Mesenteric fat pad (tissue), 1 donor: ENCODE measurements around the gene DGCR8. TPM values are rescaled to one million over a fixed set of nuclear protein-coding genes. Genes with fewer than 3 reads are reported as not detected.

Experiments used
- DNase-seq: peaks from one replicate; pipeline ENCODE4 v3.0.0-alpha.2; 2020; ENCODE audit warnings: low spot score
- total RNA-seq: library from RNA; stranded (reverse); fragmentation: NEBNext Ultra II Directional; extraction: Animal tissue kit (Norgen Biotek cat#: 25700); gene quantifications from one replicate; pipeline ENCODE4 v1.2.1, GENCODE V29; 2021
- donor health status: DM: yes; HTN: yes; CAD: no.

The DGCR8 gene
- total RNA-seq, 1 donor from 2014 or later, result 29.7 TPM

- DNase-seq, result no peak
Measured at GRCh38 chr22:20135806-20136602, 56.0 kb downstream of the DGCR8 start.

GRCh38 chr22:20136603-20136873 is 56.5 kb downstream of the DGCR8 start:
- no peak for DNase-seq

GRCh38 chr22:20137113-20137512 is 57.1 kb downstream of the DGCR8 start:
- DNase-seq, result no peak

GRCh38 chr22:20137671-20138416 is 57.8 kb downstream of the DGCR8 start:
- no peak for DNase-seq

GRCh38 chr22:20138417-20138738 is 58.3 kb downstream of the DGCR8 start:
- no peak for DNase-seq

- DNase-seq, result no peak
Measured at GRCh38 chr22:20138868-20139267, 58.8 kb downstream of the DGCR8 start.

GRCh38 chr22:20139391-20140106 is 59.5 kb downstream of the DGCR8 start:
- DNase-seq, result no peak

GRCh38 chr22:20140107-20140445 is 60.0 kb downstream of the DGCR8 start:
- no peak for DNase-seq

- DNase-seq, result no peak
Measured at GRCh38 chr22:20140521-20140964, 60.5 kb downstream of the DGCR8 start.

- DNase-seq, result no peak
Measured at GRCh38 chr22:20141186-20142077, 61.4 kb downstream of the DGCR8 start.

- DNase-seq, result no peak
Measured at GRCh38 chr22:20142711-20143621, 62.9 kb downstream of the DGCR8 start.

- DNase-seq, result no peak
Measured at GRCh38 chr22:20143883-20144665, 64.0 kb downstream of the DGCR8 start.

GRCh38 chr22:20145206-20145831 is 65.3 kb downstream of the DGCR8 start:
- DNase-seq, result no peak

- no peak for DNase-seq
Measured at GRCh38 chr22:20145832-20146223, 65.8 kb downstream of the DGCR8 start.

- no peak for DNase-seq
Measured at GRCh38 chr22:20146777-20147176, 66.7 kb downstream of the DGCR8 start.

- DNase-seq, result no peak
Measured at GRCh38 chr22:20147237-20147988, 67.4 kb downstream of the DGCR8 start.

GRCh38 chr22:20148414-20148813 is 68.4 kb downstream of the DGCR8 start:
- DNase-seq, result no peak
